ENCODE results near the gene CASP2. TPM values are rescaled to one million over a fixed set of nuclear protein-coding genes. Genes with fewer than 3 reads are reported as not detected.

CASP2 gene
- total RNA-seq: 10 to 100 TPM; 96.5 to 98.8 TPM

GRCh38 chr7:143287935-143288826 lies at the start of gene CASP2:
Gene CASP2 (plus strand): TSS chr7:143288351. CDS start chr7:143288456, 105 bp downstream.
- Mint-ChIP-seq H3K4me3 (peak within 1 kb of the TSS; percentile 85), H3K27ac (peak within 1 kb of the TSS; percentile 92), H3K4me1 (peaks cover 42% of the 10 kb centered on the region), H3K36me3 (peaks cover 27% of the 10 kb centered on the region), H3K9me3 (peaks cover 5% of the 10 kb centered on the region), H3K27me3 (no peaks in the 10 kb centered on the region)
- POLR2A ChIA-PET: interaction anchor here (0.6 to 2.1 kb wide), 22 partner anchors 8 to 96 kb away, joined by 3 to 29 read pairs (median 4); partner anchors contain the start of gene GSTK1
- peak; percentile 97 for ATAC-seq (ENCODE audit: low read depth)
- DNase-seq: peak; percentile 100

- H3K9me3 Mint-ChIP-seq: peaks cover 11% of the 10 kb centered on the region
Observed at GRCh38 chr7:143239813-143240212, 48.3 kb upstream of the CASP2 start.

GRCh38 chr7:143240291-143241168 lies 47.6 kb upstream of the CASP2 start:
- Mint-ChIP-seq H3K27me3 (peaks cover 10% of the 10 kb centered on the region), H3K4me3 (no peak overlapping the region), H3K9me3 (peaks cover 11% of the 10 kb centered on the region), H3K36me3 (peaks cover 10% of the 10 kb centered on the region), H3K4me1 (peaks cover 25% of the 10 kb centered on the region), H3K27ac (no peak overlapping the region)
- POLR2A ChIA-PET: interaction anchor here (0.5 to 1.8 kb wide), 12 partner anchors 23 to 273 kb away, joined by 3 to 12 read pairs (median 4); partner anchors contain the start of genes CASP2, EPHA1 and GSTK1
- peak; percentile 58 for DNase-seq
- ATAC-seq (ENCODE audit: low read depth): peak; percentile 72

More at GRCh38 chr7:143239813-143240212, 48.3 kb upstream of the CASP2 start:
- Mint-ChIP-seq H3K36me3 (peaks cover 10% of the 10 kb centered on the region), H3K27me3 (peaks cover 10% of the 10 kb centered on the region), H3K27ac (no peak overlapping the region), H3K4me3 (no peak overlapping the region), H3K4me1 (peaks cover 20% of the 10 kb centered on the region)
- POLR2A ChIA-PET: interaction anchor here (0.5 to 1.8 kb wide), 8 partner anchors 23 to 274 kb away, joined by 3 to 12 read pairs (median 4); partner anchors contain the start of genes CASP2, EPHA1 and GSTK1
- DNase-seq (no peak), ATAC-seq (ENCODE audit: low read depth) (no peak)

DNA sequence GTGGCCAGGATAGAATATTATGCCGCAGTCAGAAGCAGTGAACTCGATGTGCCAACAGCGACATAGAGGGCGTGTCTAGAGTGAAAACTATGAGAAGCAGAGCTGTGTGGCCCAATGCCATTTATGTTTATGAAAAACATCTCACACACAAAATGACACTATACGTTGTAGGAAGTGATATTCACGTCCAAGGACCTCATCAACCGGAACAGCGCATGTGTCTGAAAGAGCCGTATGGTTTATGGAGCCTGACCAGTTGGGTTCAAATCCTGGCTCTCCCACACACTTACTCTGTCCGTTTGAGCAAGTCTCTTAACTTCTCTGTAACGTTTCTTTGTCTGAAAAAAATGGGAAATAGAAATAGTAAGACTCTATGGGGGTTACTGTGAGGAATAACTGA lies 45.8 kb upstream of the CASP2 start:
- no peak overlapping the region for H3K4me3 Mint-ChIP-seq

GRCh38 chr7:143243111-143243510 lies 45.0 kb upstream of the CASP2 start:
- H3K9me3 Mint-ChIP-seq: peaks cover 1% of the 10 kb centered on the region
- no peaks in the 10 kb centered on the region for H3K27me3 Mint-ChIP-seq
- POLR2A ChIA-PET: interaction anchor here (0.7 to 1.4 kb wide), 4 partner anchors 28 to 443 kb away, joined by 3 to 4 read pairs (median 3); partner anchors contain the start of gene CASP2
- ATAC-seq (ENCODE audit: low read depth) (no peak), DNase-seq (no peak)
- H3K4me3 Mint-ChIP-seq: no peak overlapping the region
- H3K4me1 Mint-ChIP-seq: peaks cover 42% of the 10 kb centered on the region
- H3K27ac Mint-ChIP-seq: no peak overlapping the region
- H3K36me3 Mint-ChIP-seq: peaks cover 11% of the 10 kb centered on the region

More for the DNA sequence above, 45.8 kb upstream of the CASP2 start:
- POLR2A ChIA-PET: interaction anchor here (0.7 to 1.4 kb wide), 2 partner anchors 138 to 443 kb away, joined by 3 to 4 read pairs; no protein-coding TSS in a partner anchor
- Mint-ChIP-seq H3K4me1 (peaks cover 41% of the 10 kb centered on the region), H3K27me3 (no peaks in the 10 kb centered on the region), H3K27ac (no peak overlapping the region), H3K9me3 (peaks cover 1% of the 10 kb centered on the region), H3K36me3 (peaks cover 11% of the 10 kb centered on the region)
- ATAC-seq (ENCODE audit: low read depth) (no peak), DNase-seq (no peak)

- POLR2A ChIA-PET: interaction anchor here (0.8 to 1.4 kb wide), 4 partner anchors 28 to 137 kb away, joined by 3 to 4 read pairs (median 3); partner anchors contain the start of gene CASP2
- H3K27me3 Mint-ChIP-seq: no peaks in the 10 kb centered on the region
- H3K27ac Mint-ChIP-seq: no peak overlapping the region
- peaks cover 43% of the 10 kb centered on the region for H3K4me1 Mint-ChIP-seq
- H3K9me3 Mint-ChIP-seq: peaks cover 3% of the 10 kb centered on the region
- no peak overlapping the region for H3K4me3 Mint-ChIP-seq
- peaks cover 14% of the 10 kb centered on the region for H3K36me3 Mint-ChIP-seq
- no peak for ATAC-seq (ENCODE audit: low read depth)
- no peak for DNase-seq
Observed at GRCh38 chr7:143243614-143244013, 44.5 kb upstream of the CASP2 start.

DNA sequence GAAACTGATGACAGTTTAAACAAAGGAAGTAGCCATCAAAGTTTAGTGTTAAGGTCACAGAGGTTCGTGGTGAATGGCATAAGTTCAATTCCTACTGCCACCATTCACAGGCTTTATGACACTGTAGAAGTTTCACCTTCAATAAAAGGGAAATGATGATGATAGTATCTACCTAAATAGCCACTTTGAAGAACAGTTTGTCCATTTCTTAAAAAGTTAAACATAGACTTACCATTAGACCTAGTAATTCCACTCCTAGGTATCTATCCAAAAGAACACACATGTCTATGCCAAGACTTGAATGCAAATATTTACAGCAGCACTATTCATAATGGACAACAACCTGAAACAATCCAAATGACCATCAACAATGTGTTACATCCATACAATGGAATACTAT lies 43.8 kb upstream of the CASP2 start:
- POLR2A ChIA-PET: interaction anchor here (0.8 to 3.1 kb wide), 4 partner anchors 18 to 54 kb away, joined by 3 to 19 read pairs (median 3); partner anchors contain the start of genes CASP2 and GSTK1
- Mint-ChIP-seq H3K27ac (no peak overlapping the region), H3K4me3 (peak overlapping the region; percentile 47), H3K9me3 (peaks cover 8% of the 10 kb centered on the region), H3K27me3 (no peaks in the 10 kb centered on the region), H3K36me3 (peaks cover 14% of the 10 kb centered on the region), H3K4me1 (peaks cover 45% of the 10 kb centered on the region)
- ATAC-seq (ENCODE audit: low read depth): no peak
- DNase-seq: no peak

DNA sequence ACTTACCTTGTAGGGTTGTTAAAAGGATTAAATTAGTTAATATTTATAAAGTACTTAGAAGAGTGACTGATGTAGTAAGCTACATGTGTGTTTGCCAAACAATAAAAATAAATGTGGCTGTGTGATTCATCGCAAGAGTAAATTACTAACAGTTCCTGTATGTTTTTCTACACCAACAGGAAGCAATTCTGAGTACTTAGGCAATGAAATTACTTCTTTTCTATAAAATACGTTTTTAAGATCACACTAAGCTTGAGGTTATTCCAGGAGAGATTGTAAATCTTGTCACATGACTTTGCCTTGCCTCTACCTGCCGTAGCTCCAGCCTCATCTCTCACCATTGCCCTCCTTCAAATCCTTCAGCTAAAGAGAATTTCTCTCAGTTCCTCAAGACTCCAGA lies 43.0 kb upstream of the CASP2 start:
- H3K4me3 Mint-ChIP-seq: peak overlapping the region; percentile 5
- H3K9me3 Mint-ChIP-seq: peaks cover 12% of the 10 kb centered on the region
- H3K27ac Mint-ChIP-seq: peak overlapping the region; percentile 81
- ATAC-seq (ENCODE audit: low read depth): peak; percentile 74
- POLR2A ChIA-PET: interaction anchor here (1.0 to 3.1 kb wide), 5 partner anchors 12 to 141 kb away, joined by 3 to 19 read pairs (median 4); partner anchors contain the start of genes CASP2 and GSTK1
- DNase-seq: no peak
- H3K36me3 Mint-ChIP-seq: peaks cover 20% of the 10 kb centered on the region
- peaks cover 51% of the 10 kb centered on the region for H3K4me1 Mint-ChIP-seq
- H3K27me3 Mint-ChIP-seq: no peaks in the 10 kb centered on the region

GRCh38 chr7:143247372-143247771 lies 40.8 kb upstream of the CASP2 start:
- peaks cover 26% of the 10 kb centered on the region for H3K36me3 Mint-ChIP-seq
- H3K27ac Mint-ChIP-seq: no peak overlapping the region

DNA sequence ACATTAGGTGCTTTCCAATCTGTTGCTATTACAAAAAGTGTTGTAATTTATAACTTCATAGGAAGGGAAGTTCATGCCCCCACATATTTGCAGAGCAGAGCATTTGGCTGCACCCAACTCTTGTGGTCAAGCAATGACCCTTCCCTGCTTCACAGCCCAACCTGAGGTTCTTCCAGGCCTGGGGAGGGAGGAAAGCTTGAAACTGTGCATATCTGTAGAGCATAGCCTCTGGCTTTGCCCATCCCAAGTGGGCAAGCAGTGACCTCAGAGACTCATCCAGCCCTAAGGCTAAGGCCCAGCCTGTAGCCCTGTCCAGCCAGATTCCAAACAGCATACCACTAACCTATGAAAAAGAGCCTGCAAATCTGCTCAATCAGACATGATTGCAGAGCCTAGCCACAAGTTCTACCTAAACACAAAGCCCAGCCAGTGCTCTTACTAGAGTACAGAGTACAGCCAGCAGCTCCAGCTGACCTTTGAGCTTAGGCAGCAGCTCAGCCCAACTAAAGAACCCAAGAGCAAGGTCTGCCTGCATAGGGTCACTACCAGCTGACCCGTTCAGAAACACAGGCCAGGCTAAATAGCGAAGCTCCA lies 39.3 kb upstream of the CASP2 start:
- POLR2A ChIA-PET: interaction anchor here (0.9 to 1.5 kb wide), 3 partner anchors 14 to 56 kb away, joined by 3 to 6 read pairs (median 3); partner anchors contain the start of genes CASP2 and GSTK1
- H3K36me3 Mint-ChIP-seq: peaks cover 36% of the 10 kb centered on the region
- no peak overlapping the region for H3K27ac Mint-ChIP-seq
- no peaks in the 10 kb centered on the region for H3K27me3 Mint-ChIP-seq
- peaks cover 59% of the 10 kb centered on the region for H3K4me1 Mint-ChIP-seq
- no peak overlapping the region for H3K4me3 Mint-ChIP-seq
- H3K9me3 Mint-ChIP-seq: peaks cover 24% of the 10 kb centered on the region
- DNase-seq (no peak), ATAC-seq (ENCODE audit: low read depth) (no peak)

More at GRCh38 chr7:143247372-143247771, 40.8 kb upstream of the CASP2 start:
- DNase-seq: no peak
- POLR2A ChIA-PET: interaction anchor here (1.0 to 3.1 kb wide), 2 partner anchors 15 to 41 kb away, joined by 5 to 19 read pairs; partner anchors contain the start of genes CASP2 and GSTK1
- Mint-ChIP-seq H3K9me3 (peaks cover 16% of the 10 kb centered on the region), H3K27me3 (no peaks in the 10 kb centered on the region), H3K4me1 (peaks cover 61% of the 10 kb centered on the region), H3K4me3 (no peak overlapping the region)
- no peak for ATAC-seq (ENCODE audit: low read depth)

GRCh38 chr7:143250199-143250598 lies 38.0 kb upstream of the CASP2 start:
- no peak for DNase-seq
- Mint-ChIP-seq H3K4me3 (no peak overlapping the region), H3K4me1 (peaks cover 58% of the 10 kb centered on the region), H3K9me3 (peaks cover 29% of the 10 kb centered on the region), H3K27me3 (no peaks in the 10 kb centered on the region), H3K36me3 (peaks cover 40% of the 10 kb centered on the region), H3K27ac (peak overlapping the region; percentile 24)
- ATAC-seq (ENCODE audit: low read depth): no peak
- POLR2A ChIA-PET: interaction anchor here (0.9 to 1.7 kb wide), 4 partner anchors 13 to 130 kb away, joined by 3 to 10 read pairs (median 4); partner anchors contain the start of gene GSTK1

DNA sequence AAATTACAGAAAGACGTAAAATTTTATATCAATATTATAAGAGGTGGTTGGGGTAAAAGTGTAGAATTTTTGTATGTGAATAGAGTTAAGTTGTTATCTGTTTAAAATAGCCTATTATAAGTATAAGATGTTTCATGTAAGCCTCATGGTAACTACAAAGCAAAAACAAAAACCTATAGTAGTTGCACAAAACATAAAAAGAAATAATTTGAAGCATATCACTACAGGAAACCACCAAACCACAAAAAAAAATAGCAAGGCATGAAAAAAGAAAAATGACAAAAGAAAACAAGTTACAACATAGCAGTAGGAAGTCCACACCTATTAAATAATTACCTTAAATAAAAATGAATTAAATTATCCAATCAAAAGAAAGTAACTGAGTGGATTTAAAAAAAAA lies 37.3 kb upstream of the CASP2 start:
- peak; percentile 62 for ATAC-seq (ENCODE audit: low read depth)
- Mint-ChIP-seq H3K4me1 (peaks cover 56% of the 10 kb centered on the region), H3K4me3 (peak overlapping the region; percentile 50), H3K27me3 (no peaks in the 10 kb centered on the region), H3K9me3 (peaks cover 29% of the 10 kb centered on the region), H3K27ac (peak overlapping the region; percentile 68), H3K36me3 (peaks cover 39% of the 10 kb centered on the region)
- POLR2A ChIA-PET: interaction anchor here (0.9 to 1.7 kb wide), 5 partner anchors 10 to 129 kb away, joined by 3 to 10 read pairs (median 4); partner anchors contain the start of gene GSTK1
- DNase-seq: no peak

Data from activated naive CD8-positive, alpha-beta T cell treated with anti-CD3 and anti-CD28 coated beads, Interleukin-2, amount 10 ng/mL, durations not matched to agents 7 days and 5 days (primary cell).